ENCODE measurements around the gene MROH7. TPM values are rescaled to one million over a fixed set of nuclear protein-coding genes. Genes with fewer than 3 reads are reported as not detected.

MROH7 gene
- total RNA-seq, 1 experiment from 2014 or later: 0.13 TPM

GRCh38 chr1:54694771-54695170 is 53.2 kb downstream of the MROH7 start:
- no peaks in the 10 kb centered on the region; the same call in 1 of the 2 replicates for H3K27me3 Mint-ChIP-seq (ENCODE audit: low read depth)
- no peaks in the 10 kb centered on the region for H3K36me3 Mint-ChIP-seq
- no peaks in the 10 kb centered on the region for H3K4me1 Mint-ChIP-seq
- no peaks in the 10 kb centered on the region for H3K9me3 Mint-ChIP-seq
- CTCF ChIA-PET: interaction anchor here (0.6 kb wide), 1 partner anchor 121 kb away, joined by 5 read pairs; no protein-coding TSS in a partner anchor
- no peak for TF ChIP-seq MYBL2 (CRISPR knock-in tag; IDR thresholded peaks at IDR 0.05)
- TF ChIP-seq ZNF138 (CRISPR knock-in tag; conservative IDR thresholded peaks at IDR 0.05): no peak
- TF ChIP-seq JAZF1 (CRISPR knock-in tag; IDR thresholded peaks at IDR 0.05): no peak
- TF ChIP-seq ARID4B (CRISPR knock-in tag; IDR thresholded peaks at IDR 0.05; ENCODE audit: borderline replicate concordance): no peak
- TF ChIP-seq ZNF532 (CRISPR knock-in tag; IDR thresholded peaks at IDR 0.05; ENCODE audit: borderline replicate concordance): no peak
- no peak for TF ChIP-seq TCF7 (CRISPR knock-in tag; IDR thresholded peaks at IDR 0.05; ENCODE audit: low read depth)
- no peak for TF ChIP-seq ATF2 (CRISPR knock-in tag; IDR thresholded peaks at IDR 0.05; ENCODE audit: borderline replicate concordance, low read depth)
- no peak for TF ChIP-seq TP53 (CRISPR knock-in tag; IDR thresholded peaks at IDR 0.05)
- TF ChIP-seq ATF6 (CRISPR knock-in tag; IDR thresholded peaks at IDR 0.05): no peak
- TF ChIP-seq ATF1 (CRISPR knock-in tag; IDR thresholded peaks at IDR 0.05): no peak
- no peak for TF ChIP-seq ZMAT4 (CRISPR knock-in tag; IDR thresholded peaks at IDR 0.05)
- no peak for TF ChIP-seq ZNF121 (CRISPR knock-in tag; IDR thresholded peaks at IDR 0.05)
- TF ChIP-seq STAT6 (CRISPR knock-in tag; conservative IDR thresholded peaks at IDR 0.05; ENCODE audit: low read depth): no peak
- TF ChIP-seq AFF4 (CRISPR knock-in tag; IDR thresholded peaks at IDR 0.05; ENCODE audit: borderline replicate concordance): no peak
- no peak overlapping the region for H3K27ac Mint-ChIP-seq
- DNase-seq (ENCODE audit: low spot score) (no peak), ATAC-seq (no peak)
- POLR2A ChIA-PET: interaction anchor here (0.5 kb wide), 1 partner anchor 590 kb away, joined by 3 read pairs; no protein-coding TSS in a partner anchor
- H3K4me3 Mint-ChIP-seq: no peak overlapping the region

All from WTC11 (cell line).